Ishikawa (cell line): ENCODE data around the gene ZNF143.

ENCODE experiments used
- CEBPB ChIP-seq: IDR thresholded peaks from 2 replicates; pipeline ENCODE4 v1.6.1; 2012
- CREB1 ChIP-seq: IDR thresholded peaks from 2 replicates; pipeline ENCODE4 v1.6.1; 2012; ENCODE audit warnings: low read depth
- EGR1 ChIP-seq: IDR thresholded peaks from 2 replicates; pipeline ENCODE4 v1.6.1; 2012
- EP300 ChIP-seq: IDR thresholded peaks from 2 replicates; pipeline ENCODE4 v1.6.1; 2012; ENCODE audit warnings: borderline replicate concordance
- FOXM1 ChIP-seq: IDR thresholded peaks from 2 replicates; pipeline ENCODE4 v1.6.1; 2012; ENCODE audit warnings: low read depth, borderline replicate concordance
- NFIC ChIP-seq: IDR thresholded peaks from 2 replicates; pipeline ENCODE4 v1.6.1; 2012
- RAD21 ChIP-seq: IDR thresholded peaks from 2 replicates; pipeline ENCODE4 v1.6.1; 2012; ENCODE audit warnings: low read depth
- REST ChIP-seq: IDR thresholded peaks from 2 replicates; pipeline ENCODE4 v1.6.1; 2012; ENCODE audit warnings: low read depth, mild to moderate bottlenecking
- TAF1 ChIP-seq: IDR thresholded peaks from 2 replicates; pipeline ENCODE4 v1.6.1; 2012; ENCODE audit warnings: low read depth, mild to moderate bottlenecking
- TCF12 ChIP-seq: IDR thresholded peaks from 2 replicates; pipeline ENCODE4 v1.6.1; 2012; ENCODE audit warnings: low read depth
- TEAD4 ChIP-seq: IDR thresholded peaks from 2 replicates; pipeline ENCODE4 v1.6.1; 2012
- USF1 ChIP-seq: IDR thresholded peaks from 2 replicates; pipeline ENCODE4 v1.6.1; 2012
- YY1 ChIP-seq: IDR thresholded peaks from 2 replicates; pipeline ENCODE4 v1.6.1; 2012; ENCODE audit warnings: low read depth
- ZBTB7A ChIP-seq: IDR thresholded peaks from 2 replicates; pipeline ENCODE4 v1.6.1; 2012; ENCODE audit warnings: low read depth
- TF ChIP-seq, protein P1 (sequence below): IDR thresholded peaks from 2 replicates; pipeline ENCODE4 v1.6.1; 2012

ZNF143 gene

GRCh38 chr11:9570313-9571025 lies 109.7 kb downstream of the ZNF143 start:
- TF ChIP-seq FOXM1 (no peak), EP300 (no peak), TCF12 (no peak), TAF1 (no peak), CREB1 (no peak), NFIC (no peak), EGR1 (no peak), ZBTB7A (no peak), TEAD4 (no peak), RAD21 (no peak), YY1 (no peak), CEBPB (no peak), USF1 (no peak), REST (no peak)
- TF ChIP-seq, protein P1, sequence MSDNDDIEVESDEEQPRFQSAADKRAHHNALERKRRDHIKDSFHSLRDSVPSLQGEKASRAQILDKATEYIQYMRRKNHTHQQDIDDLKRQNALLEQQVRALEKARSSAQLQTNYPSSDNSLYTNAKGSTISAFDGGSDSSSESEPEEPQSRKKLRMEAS: no peak

- no peak for TF ChIP-seq RAD21
- no peak for TF ChIP-seq TAF1
- no peak for TF ChIP-seq EGR1
- TF ChIP-seq TEAD4: no peak
- no peak for TF ChIP-seq USF1
- TF ChIP-seq YY1: no peak
- TF ChIP-seq CREB1: no peak
- TF ChIP-seq FOXM1: no peak
- TF ChIP-seq, protein P1: no peak
- TF ChIP-seq TCF12: no peak
- TF ChIP-seq NFIC: no peak
- TF ChIP-seq REST: no peak
- no peak for TF ChIP-seq ZBTB7A
- no peak for TF ChIP-seq EP300
- no peak for TF ChIP-seq CEBPB
Observed at GRCh38 chr11:9571071-9571762, 110.4 kb downstream of the ZNF143 start.

DNA sequence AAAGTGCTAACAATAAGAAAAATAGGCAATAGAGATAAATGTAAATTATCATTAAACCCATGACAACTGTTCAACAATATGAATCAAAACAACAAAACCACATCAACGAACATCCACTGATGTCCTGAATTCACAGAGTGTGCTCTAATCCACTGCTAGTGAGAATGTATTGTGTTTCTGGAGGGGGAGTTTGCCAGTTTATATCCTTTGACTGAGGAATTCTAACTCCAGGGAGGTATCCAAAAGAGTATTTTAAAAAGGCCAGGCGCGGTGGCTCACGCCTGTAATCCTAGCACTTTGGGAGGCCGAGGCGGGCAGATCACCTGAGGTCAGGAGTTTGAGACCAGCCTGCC lies 110.9 kb downstream of the ZNF143 start:
- TF ChIP-seq ZBTB7A (no peak), TAF1 (no peak), CEBPB (no peak), EGR1 (no peak)

- TF ChIP-seq FOXM1 (peak; percentile 92), CEBPB (no peak), CREB1 (peak; percentile 77), ZBTB7A (peak; percentile 76), EGR1 (no peak), NFIC (peak; percentile 57), YY1 (no peak), REST (no peak), TAF1 (peak; percentile 51), EP300 (no peak), USF1 (peak; percentile 95), TEAD4 (no peak), TCF12 (no peak; the same call in 1 of the 2 replicates), RAD21 (no peak; the same call in 1 of the 2 replicates)
- TF ChIP-seq, protein P1: peak; percentile 68
Observed at GRCh38 chr11:9573052-9573774, 112.4 kb downstream of the ZNF143 start, which contains the start of gene WEE1. TSS of gene WEE1 (plus strand) at chr11:9573670. CDS start at chr11:9573934, 264 bp downstream.
